Inferior parietal cortex (tissue), 1 donor: ENCODE measurements around the gene NIPAL3.
A peak's percentile ranks its signal among the peaks of the same experiment; 100 is the strongest.

Experiments used
- DNase-seq: peaks from one replicate; pipeline ENCODE4 v3.0.0-alpha.2; 2016; ENCODE audit errors: extremely low spot score

The NIPAL3 gene

DNA sequence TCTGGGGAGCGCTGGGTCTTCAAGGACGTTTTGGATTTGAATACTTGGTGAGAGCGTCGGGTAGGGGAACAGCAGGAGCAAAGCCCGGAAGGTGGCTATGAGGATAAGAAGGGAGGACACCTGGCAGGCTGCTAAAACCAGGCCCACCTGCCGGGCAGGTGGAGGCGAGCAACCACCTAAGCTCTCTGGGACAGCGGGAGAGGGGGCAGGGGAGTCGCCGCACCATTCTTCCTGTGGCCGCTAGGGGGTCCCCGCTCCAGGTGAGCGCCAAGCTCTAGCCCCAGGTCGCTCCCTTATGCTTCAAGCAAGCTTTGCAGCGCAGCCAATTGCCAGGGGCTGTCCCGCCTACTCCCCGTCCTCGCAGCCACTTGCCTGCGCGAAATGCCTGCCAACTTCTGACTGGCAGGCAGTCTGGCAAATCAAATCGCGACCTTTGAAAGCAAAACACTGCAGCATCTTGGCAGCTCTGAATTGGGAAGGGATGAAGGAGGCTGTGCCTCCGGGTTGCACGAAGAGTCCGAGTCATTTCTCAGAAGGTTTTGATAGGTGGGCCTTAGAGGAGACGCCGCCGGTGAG is at the start of gene NIPAL3:
Gene NIPAL3, plus strand, starts transcription at position 469 of the 576 bp plus-strand sequence. CDS start 3,746 bp downstream, outside the sequence.
- peak; percentile 100 for DNase-seq

DNA sequence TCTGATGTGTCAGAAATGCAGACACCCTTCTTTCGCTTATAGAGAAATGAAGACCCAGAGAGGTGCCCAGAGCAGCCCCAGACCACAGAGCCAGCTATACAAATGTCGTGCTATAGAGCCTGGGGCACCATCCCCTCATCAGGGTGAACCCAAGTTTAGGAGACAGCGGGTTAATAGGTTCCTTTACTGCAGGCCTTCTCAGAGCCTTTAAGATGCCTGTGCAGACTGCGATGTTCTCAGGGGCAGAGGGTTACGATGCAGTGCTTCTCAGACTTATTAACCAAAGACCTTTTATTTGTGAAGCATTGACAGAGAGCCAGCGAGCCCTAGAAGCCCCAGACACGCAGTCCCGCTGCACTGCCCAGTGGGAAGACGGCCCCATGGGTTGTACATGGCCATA is 48.9 kb upstream of the NIPAL3 start:
- no peak for DNase-seq

DNA sequence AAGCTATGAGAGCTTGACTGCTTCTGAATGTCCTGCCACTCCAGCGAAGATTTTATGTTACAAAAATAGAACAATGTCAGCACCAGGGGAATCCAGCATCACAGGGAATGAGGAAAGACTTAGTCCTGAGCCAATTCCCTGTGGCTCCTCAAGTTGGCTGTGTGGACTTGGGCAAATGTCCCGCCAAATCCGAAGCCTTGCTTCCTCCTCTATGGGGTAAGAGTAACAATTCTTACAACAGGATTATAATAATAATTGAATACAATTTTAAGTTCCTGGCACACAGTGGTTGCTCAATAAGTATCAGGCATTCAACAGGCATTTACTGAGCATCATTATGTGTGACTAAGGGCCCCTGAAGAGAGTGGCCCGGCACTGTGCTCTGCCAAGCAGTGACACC is 46.4 kb upstream of the NIPAL3 start:
- DNase-seq: no peak

DNA sequence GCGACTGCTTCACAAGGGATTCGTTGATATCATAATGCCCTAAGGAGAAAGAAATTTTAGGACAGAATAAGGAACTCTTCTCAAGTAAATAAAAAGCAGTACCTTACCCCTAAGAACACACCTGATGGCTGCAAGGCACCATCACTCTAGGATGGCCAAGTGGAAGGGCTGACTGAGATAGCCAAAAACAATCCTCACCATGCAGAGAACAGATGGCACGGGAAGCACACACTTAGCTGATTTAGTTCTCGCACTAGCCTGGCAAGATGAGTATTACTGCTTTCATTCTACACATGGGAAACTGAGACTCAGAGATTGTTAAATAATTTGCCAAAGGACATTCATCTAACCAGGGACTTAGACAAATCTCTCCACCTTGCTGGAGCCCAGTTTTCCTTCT is 45.8 kb upstream of the NIPAL3 start:
- no peak for DNase-seq

DNA sequence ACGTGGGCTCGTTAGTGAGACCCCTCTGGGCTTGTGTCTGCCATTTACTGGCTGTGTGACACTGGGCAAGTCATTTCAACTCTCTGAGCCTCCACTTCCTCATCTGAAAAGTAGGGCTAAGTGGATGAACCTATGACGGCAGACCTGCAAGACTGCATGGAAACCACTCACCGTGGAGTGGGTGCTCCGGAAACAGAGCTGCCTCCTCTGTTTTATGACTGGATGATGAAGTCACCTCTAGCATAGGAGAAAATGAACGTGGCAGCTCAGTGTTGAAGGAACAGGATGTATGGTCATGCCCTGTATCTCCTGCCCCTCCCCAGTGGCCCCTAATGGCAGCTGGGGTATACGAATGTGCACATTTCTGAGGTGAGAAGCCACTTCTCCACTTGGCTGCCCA is 42.6 kb upstream of the NIPAL3 start:
- no peak for DNase-seq

DNA sequence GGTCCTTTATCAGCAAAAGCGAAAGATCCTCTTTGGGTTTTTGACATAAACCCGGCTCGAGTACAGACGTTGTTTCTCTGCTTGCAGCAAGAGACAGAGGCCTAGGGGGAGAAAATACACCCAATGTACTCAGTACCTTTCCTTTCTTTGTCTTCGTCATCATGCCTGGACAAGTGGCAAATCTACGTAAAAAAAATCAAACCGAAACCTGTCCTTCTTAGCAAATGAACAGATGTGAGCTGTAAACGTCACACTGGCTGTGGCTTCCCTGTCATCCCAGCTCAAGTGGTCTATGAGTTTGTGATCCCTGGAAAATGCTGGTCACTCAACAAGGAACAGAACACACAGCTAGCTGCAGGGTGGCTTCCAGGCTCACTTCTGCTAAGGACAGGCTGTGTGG is 41.9 kb upstream of the NIPAL3 start:
- DNase-seq: no peak

DNA sequence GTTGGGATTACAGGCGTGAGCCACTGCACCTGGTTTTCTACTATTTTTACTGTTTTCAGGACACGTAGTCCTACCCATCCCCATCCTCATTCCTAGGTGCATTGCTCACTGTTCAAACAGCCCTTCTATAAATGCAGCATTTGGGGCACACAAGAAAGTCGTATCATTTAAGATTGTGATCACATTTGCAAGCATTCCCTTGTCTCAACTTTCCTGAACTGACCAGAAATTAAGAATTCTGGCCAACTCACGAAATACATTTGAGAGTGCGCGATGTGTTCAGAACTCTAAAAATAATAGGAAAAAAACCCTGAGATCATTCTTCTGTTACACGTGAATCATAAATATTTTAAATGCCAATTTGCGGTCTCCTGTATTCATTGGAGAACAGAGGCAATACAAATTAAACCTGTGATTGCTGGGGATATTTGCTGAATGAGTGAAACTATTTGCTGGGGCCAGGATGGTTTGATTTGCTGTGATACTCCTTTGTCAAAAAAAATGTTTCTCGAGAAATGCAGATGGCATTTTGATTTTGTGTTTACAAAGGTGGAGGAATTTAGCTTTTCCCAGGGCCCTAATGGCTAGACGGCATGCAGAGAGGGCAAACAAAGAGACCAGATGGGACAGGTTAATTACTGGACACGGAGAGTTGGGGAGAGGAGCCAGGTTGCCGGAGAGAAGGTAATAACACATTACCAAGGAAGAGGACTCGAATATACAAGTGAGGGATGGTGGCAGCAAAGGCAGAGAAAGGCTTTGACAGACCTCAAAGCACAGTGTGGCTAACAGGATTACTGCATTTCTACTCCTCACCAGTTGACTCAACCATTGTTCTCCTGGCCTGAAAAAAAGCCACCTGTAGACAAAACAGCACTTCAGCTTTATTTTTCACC is 40.5 kb upstream of the NIPAL3 start:
- no peak for DNase-seq

DNA sequence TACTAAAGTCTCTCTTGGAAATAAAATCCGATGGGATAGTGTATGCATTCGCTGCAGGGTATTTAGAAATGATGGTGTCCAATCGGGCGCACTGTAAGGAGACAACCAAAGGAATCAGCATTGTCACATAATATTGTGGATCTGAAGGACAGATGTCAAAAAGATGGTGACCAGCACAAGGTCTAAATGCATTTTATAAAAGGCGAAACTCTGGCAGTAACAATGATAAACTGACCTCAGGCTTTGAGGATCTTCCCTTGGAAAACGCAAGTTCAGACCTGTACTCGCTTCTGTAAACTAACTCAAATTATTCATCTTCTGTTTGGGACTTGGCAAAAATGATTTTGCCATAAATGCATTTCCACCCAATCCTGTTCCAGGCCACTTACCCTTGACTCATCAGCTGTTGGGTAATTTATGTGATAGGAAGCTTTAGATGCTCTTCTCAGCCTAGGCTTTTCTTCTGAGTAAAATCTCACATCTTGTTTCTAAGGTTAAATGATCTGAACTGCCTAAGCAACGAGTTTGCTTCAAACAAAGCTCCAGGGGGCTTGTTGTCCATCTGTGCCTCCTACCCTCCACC is 35.8 kb upstream of the NIPAL3 start:
- DNase-seq: no peak

DNA sequence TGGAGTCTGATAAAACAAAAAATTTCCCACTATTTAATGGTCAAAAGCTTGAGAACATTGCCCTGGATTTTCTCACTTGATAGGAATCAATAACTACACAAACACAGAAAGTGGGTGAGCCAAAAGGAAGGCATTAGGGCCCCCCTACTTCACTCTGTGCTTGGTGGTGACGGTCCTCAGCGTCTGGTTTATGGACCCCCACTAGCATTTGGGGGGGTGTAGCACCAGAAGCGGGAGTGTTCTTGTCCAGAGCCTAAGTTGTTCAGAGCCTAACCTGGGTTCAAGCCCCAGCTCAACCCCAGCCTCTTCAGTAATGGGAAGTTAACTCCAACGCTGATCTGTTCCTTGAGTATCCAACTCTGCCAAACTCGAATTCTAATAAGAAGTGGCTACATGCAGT is 35.1 kb upstream of the NIPAL3 start:
- no peak for DNase-seq

DNA sequence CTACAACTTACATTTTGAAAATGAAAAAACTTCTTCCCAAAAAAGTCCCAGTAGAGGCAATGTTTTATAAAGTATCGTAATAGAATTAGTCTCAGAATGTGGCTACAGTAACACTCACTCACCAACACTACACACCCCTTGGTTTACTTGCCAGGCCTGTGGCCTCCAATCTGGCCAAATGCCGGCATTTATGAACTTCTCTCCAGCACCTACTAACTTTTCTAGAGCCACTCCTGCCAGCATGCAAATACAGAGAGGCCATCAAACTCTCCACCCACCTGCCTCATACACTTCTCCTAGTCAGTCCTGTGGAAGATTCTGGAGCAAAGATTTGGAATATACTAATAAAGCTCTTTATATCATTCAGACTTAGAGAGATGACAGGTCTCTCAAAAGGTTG is 34.3 kb upstream of the NIPAL3 start:
- DNase-seq: no peak

DNA sequence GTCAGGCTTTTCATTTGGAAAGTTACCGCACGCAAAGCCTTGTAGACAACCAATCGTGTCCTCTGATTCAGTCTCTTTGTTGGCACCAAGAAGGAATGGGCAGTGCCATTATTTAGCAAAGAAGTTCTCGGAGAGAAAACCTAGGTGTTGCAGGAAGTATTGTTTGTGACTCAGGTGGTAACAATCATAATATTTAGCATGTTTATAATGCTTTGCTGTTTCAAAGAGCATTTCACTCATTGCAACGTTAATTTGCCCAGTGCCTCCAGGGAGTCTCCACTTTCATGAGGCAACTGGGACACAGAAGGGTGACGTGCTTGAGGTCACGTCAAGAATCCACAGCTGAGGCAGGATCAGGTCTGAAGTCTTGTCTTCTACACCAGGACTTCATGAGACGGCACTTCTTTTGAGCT is 33.4 kb upstream of the NIPAL3 start:
- DNase-seq: no peak

DNA sequence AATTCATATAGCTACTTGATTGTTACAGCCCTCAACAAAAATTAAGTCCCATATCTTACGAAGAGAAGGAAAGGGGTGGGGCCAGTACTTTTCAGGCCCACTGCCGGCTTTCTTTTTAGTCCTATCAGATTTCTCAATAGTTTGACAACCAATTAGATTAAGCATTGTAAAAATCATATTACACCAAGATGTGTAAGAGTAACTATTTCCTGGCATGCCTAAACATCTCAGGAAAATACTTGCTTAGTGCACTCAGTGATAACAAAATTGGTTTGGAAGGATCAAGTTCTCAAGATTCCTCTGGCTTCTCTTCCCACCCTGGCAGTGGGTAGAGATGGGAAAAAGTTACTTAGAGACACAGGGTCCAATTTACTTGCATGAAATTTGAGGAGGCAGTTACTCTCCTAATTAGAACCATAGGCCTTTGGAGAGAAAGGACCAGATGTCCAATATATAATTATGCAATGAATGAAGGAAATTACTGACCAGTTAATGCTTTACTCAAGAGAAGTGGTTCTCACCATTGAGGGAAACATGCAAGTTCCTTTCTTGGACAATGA is 32.1 kb upstream of the NIPAL3 start:
- DNase-seq: no peak

DNA sequence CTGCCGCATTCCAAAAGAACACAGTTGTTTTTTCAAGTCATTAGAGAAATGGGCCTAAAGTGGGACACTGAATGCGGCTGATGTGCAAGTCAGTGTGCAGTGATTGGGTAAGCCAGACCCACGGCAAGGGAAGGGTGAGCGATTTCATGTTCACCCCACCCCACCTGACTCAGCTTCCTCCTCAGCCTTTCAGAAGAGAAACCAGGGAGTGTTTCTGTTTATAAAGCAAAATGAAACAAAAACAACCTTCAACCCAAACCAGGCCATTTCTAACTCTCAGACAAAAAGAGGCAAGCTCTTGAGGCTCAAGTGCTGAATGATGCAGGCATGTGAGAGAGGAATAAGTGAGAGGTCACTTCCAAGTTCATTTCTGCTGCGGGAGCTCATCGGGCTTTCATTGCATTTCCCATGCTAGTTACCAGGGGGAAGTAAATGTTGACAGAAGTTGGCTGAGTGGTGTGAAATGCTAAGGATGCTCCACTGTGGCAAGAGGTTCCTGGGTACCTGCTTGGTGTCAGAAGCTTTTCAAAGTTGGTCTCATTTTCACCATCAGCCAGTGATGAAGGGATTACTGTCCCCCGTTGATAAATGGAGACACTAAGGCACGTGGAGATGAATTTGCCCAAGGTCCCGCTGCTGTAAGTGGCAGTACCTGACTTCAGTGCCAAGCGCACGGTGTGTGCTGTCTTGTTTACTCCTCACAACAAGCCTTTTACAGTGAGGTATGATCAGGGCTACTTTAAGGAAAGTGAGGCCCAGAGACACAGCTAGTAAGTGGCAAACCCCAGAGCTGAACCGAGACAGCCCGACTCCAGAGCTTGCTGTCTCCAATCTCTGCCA is 31.1 kb upstream of the NIPAL3 start:
- no peak for DNase-seq

DNA sequence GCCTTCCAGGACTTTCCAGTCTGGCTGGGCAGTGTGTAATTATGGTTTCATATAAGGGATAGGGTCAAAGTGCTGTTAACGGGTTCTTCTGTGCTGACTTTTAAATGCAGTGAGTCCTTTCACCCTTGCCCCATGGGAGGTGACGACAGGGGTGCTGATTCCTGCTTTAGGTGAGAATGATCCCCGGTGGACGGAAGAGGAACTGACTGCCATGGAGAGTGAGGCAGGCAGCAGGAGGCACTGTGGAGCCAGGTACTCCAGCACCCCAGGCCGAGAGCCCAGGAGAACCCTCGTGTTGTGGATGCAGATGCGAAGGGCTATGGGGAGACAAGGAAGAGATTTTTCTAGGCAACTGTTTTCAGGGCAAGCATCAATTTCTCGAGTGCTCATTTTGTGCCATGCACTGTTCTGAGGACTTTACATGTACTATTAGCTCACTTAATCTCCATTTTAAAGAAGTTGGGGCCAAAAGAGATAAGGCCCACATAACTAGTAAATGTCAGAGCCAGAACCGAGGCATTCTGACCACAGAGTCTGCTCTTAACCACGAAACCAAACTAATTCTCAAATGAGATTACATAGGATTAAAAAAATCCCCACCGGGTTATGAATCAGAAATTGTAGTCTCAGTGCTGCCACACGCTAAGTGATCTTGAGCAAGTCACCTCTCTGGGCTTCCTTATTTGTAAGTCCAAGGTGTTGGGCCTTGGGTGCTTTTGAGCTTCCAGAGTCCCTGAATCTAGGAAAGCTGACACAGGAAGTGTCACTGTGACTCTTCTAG is 30.3 kb upstream of the NIPAL3 start:
- no peak for DNase-seq

DNA sequence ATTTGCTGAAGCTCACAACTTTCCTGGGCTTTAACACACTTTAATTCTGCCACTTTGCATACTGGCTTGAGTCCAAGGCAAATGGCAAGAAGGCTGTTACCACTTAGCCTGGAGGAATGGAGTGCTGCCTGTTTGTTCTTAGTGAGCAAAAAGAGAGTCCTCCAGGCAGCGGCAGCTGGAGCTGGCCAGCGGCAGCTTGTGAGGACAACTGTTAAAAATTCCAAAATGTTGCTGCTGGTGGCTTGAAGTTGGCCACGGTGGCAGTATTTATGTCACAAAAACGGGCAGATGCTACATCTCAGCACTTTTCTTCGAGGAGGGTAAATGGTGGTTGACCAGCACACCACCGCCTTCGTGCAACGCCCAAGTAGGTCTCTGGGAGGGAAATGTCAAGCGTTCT is 29.4 kb upstream of the NIPAL3 start:
- DNase-seq: no peak

DNA sequence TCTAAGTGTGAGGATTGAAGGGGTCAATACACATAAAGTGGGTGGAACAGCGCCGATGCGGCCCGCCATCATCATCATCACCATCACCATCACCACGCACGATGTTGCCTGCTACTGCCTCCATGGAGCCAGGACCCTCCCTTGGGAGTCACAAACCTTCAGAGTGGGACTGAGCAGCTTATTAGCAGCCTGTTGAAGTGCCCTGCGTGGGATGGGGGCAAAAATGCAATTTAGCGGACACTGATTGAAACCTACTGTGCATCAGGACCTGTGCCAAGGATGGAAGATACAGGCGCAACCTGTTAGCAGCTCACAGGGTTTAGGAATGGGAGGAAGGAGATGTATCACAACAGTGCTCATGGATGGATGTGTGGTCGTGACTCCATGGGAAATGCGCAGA is 28.7 kb upstream of the NIPAL3 start:
- no peak for DNase-seq

DNA sequence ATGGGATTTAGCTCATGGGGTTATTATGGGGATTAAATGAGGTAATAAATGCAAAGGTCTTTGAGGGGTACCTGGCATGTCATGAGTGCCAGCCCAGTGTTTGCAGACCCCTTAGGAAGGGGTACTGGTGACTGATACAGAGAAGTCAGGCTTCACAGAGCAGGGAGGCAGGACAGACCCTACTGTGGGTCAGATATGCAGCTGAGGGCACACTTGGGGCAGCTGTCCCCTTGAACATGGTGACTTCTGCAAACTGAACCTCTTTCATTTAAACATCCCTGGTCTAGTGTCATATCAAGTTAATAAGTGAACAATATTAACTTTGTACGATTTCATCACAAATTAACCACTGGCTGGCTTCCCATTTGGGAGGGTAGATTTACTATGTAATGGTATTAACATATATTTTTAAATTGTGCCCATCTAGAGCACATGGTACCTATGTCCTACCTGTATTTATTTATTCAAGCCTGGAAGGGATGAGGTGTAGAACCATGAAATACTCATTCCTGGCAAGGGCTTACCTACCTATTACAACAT is 27.9 kb upstream of the NIPAL3 start:
- DNase-seq: no peak

DNA sequence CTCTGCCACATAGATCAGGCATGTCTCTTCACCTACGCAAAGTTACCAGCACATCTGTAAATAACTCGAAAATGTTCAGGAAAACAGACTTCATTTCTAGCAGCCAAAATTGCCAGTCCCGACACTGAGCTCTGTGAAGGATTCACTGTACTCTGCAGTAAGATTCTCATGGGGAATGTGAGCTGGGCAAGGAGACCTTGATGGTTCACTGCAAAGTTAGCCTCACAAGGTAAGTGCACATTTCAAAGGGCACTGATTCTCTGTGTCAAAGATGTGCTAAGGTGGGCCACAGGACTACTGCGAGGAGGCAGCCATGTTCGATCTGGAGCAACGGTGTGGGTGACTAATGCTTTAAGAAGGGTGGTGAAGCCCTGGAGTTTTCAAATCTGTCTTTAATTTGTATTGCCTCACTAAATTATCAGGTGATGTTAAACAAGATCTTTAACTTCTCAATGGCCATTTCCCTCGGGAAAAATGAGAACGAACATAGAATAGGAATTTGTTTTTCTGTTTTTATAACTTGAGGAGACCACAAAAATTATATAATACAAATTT is 27.2 kb upstream of the NIPAL3 start:
- DNase-seq: no peak

DNA sequence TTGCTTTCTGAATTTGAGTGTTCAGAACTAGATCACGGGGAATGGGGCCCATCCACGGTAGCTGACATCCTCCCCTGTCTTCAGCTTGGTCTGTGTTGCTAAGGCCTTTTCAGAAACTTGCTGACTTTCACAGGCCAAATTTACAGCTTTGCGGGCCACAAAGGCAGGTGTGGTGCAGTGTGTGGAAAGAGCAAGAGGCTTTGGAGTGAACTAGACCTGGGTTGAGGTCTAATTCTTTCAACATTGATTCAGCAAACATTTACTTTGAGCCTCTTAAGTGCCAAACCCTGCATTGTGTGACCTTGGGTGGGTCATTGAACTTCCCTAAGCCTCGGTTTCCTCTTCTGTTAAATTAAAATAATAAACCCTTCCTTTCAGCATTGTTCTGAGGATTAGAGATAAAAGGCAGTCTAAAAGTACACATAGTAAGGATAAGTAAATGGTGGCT is 26.3 kb upstream of the NIPAL3 start:
- DNase-seq: no peak
